RWPE2 (cell line): Measurements from ENCODE around the gene TGFBR1.
A peak's percentile ranks its signal among the peaks of the same experiment; 100 is the strongest.

Experiments used
- ATAC-seq: fragments of 200-7000 bp; cut with Tn5 transposase; 3 replicates; pipeline ENCODE4 v1.9.1; 2021; ENCODE audit warnings: low read depth
- DNase-seq: peaks from one replicate; pipeline ENCODE4 v3.0.0-alpha.2; 2020; ENCODE audit warnings: low spot score
- H3K27ac ChIP-seq: fragments of 450-650 bp; 2 replicates; pipeline ENCODE4 v1.5.1; 2017; ENCODE audit warnings: mild to moderate bottlenecking; ENCODE audit not compliant: poor library complexity, severe bottlenecking
- H3K27me3 ChIP-seq: fragments of 250-450 bp; sonication (Bioruptor Pico); 2 replicates; pipeline ENCODE4 v1.5.1; 2021; ENCODE audit warnings: mild to moderate bottlenecking, moderate library complexity; ENCODE audit not compliant: insufficient read depth, poor library complexity, severe bottlenecking
- H3K36me3 ChIP-seq: fragments of 250-450 bp; sonication (Bioruptor Pico); 2 replicates; pipeline ENCODE4 v1.5.1; 2020; ENCODE audit warnings: low read depth, mild to moderate bottlenecking, moderate library complexity
- H3K4me1 ChIP-seq: fragments of 250-450 bp; sonication (Bioruptor Pico); 2 replicates; pipeline ENCODE4 v1.5.1; 2021; ENCODE audit warnings: mild to moderate bottlenecking, moderate library complexity; ENCODE audit not compliant: insufficient read depth, poor library complexity, severe bottlenecking
- H3K4me3 ChIP-seq: fragments of 250-450 bp; sonication (Bioruptor Pico); 2 replicates; pipeline ENCODE4 v1.5.1; 2021; ENCODE audit warnings: mild to moderate bottlenecking, moderate library complexity; ENCODE audit not compliant: severe bottlenecking
- H3K9me3 ChIP-seq: fragments of 250-450 bp; sonication (Bioruptor Pico); 2 replicates; pipeline ENCODE4 v1.5.1; 2021; ENCODE audit warnings: mild to moderate bottlenecking, moderate library complexity; ENCODE audit not compliant: severe bottlenecking
- TF ChIP-seq, protein P1 (sequence below): fragments of 450-650 bp; IDR thresholded peaks from one replicate; pipeline ENCODE4 v1.5.1; 2017; ENCODE audit warnings: mild to moderate bottlenecking, moderate library complexity; ENCODE audit not compliant: poor library complexity, severe bottlenecking

The TGFBR1 gene

DNA sequence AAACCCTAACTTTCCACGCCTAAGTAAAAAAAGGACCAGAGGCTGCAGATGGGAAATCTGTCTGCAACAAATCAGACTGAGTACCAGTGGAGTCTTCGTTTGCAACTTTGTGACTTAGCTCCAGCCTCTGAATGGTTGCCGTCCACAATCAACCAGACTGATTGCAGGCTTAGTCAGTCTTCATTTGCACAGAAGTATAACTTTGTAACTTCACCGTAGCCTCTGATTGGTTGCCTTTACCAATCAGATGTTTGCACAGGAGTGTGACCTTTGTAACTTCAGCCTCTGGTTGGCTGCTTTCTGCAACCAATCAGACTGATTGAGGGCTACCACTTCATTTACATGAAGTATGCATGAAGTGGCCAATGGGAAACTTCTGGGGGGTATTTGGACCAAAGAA lies 53.7 kb downstream of the TGFBR1 start:
- DNase-seq (no peak), ATAC-seq (no peak)
- Histone ChIP-seq H3K4me3 (no peak overlapping the region), H3K36me3 (no peaks in the 10 kb centered on the region), H3K27ac (no peak overlapping the region), H3K9me3 (no peaks in the 10 kb centered on the region), H3K27me3 (no peaks in the 10 kb centered on the region), H3K4me1 (no peaks in the 10 kb centered on the region)
- TF ChIP-seq, protein P1, sequence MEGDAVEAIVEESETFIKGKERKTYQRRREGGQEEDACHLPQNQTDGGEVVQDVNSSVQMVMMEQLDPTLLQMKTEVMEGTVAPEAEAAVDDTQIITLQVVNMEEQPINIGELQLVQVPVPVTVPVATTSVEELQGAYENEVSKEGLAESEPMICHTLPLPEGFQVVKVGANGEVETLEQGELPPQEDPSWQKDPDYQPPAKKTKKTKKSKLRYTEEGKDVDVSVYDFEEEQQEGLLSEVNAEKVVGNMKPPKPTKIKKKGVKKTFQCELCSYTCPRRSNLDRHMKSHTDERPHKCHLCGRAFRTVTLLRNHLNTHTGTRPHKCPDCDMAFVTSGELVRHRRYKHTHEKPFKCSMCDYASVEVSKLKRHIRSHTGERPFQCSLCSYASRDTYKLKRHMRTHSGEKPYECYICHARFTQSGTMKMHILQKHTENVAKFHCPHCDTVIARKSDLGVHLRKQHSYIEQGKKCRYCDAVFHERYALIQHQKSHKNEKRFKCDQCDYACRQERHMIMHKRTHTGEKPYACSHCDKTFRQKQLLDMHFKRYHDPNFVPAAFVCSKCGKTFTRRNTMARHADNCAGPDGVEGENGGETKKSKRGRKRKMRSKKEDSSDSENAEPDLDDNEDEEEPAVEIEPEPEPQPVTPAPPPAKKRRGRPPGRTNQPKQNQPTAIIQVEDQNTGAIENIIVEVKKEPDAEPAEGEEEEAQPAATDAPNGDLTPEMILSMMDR = no peak

DNA sequence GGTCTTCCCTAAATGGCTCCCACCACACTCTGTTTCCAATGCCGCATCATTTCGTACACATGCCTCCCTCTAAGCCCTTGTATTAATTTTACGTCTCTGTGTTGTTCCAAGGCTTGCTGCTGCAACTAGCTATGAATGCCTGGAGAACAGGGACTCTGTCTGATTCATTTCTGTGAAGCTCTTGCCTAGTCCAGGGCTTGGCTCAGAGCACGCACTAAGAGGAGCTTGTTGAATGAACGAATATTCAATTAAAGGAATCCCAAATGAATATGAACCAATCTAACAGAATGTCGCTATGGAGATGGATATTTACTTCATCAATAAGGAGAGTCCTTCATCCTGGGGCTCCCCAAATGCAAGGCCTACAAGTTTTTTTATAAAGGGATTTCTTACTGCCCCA lies 55.3 kb downstream of the TGFBR1 start:
- Histone ChIP-seq H3K27ac (no peak overlapping the region), H3K4me3 (no peak overlapping the region), H3K27me3 (no peaks in the 10 kb centered on the region), H3K9me3 (no peaks in the 10 kb centered on the region), H3K36me3 (no peaks in the 10 kb centered on the region), H3K4me1 (no peaks in the 10 kb centered on the region)
- TF ChIP-seq, protein P1 = no peak
- no peak for DNase-seq
- ATAC-seq = no peak

DNA sequence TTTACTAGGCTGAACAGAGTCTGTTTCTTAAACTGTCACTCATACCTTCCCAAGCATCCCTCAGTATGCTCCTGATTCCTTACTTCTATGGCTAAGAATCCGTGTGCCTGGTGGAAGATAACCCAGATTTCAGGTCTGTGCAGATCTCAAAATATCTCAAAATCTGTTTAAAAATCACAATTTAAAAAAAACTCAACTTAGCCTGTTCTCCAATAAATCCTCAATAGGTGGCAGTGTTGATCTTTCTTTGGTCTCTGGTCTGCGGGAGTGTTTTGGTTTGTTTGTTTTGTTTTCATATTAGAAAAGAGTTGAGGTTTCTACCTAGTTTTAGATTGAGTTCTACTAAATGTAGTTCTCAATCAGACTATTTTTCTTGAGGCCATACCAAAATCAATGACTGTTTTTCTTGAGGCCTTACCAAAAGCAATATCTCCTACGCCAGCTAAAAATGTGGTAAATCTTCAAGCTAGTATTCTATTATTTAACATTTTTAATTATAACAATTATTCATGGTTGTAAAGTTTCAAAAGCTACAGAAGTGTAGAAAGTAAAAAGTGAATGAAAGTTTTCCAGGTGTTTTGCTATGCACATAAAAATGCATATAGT lies 57.9 kb downstream of the TGFBR1 start:
- DNase-seq (no peak), ATAC-seq (no peak)
- Histone ChIP-seq H3K27ac (no peak overlapping the region), H3K27me3 (no peaks in the 10 kb centered on the region), H3K4me3 (no peak overlapping the region), H3K4me1 (no peaks in the 10 kb centered on the region), H3K36me3 (no peaks in the 10 kb centered on the region), H3K9me3 (no peaks in the 10 kb centered on the region)
- TF ChIP-seq, protein P1 = peak; percentile 75

DNA sequence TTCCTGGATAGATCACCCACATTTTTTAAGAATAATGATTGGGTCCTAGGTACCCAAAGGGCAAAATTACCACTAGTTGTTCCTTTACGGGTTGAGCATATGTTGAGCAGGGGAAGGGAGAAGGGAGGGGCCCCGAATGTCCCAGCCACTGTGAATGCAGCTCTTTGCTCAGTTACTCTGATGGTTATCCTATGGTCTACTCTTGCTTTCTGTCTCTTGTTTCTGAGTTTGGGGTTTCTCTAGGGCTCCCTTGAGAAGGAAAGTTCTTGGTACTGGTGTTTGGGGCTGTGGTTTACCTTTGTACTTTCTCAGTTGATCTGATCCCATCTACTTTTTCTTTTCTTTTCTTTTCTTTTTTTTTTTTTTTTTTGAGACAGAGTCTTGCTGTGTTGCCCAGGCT lies 61.2 kb downstream of the TGFBR1 start:
- H3K27ac ChIP-seq = no peak overlapping the region
- H3K4me3 ChIP-seq = no peak overlapping the region
- ATAC-seq (no peak), DNase-seq (no peak)
- TF ChIP-seq, protein P1 = no peak
- H3K36me3 ChIP-seq = no peaks in the 10 kb centered on the region
- H3K9me3 ChIP-seq = no peaks in the 10 kb centered on the region
- no peaks in the 10 kb centered on the region for H3K4me1 ChIP-seq
- H3K27me3 ChIP-seq = no peaks in the 10 kb centered on the region

DNA sequence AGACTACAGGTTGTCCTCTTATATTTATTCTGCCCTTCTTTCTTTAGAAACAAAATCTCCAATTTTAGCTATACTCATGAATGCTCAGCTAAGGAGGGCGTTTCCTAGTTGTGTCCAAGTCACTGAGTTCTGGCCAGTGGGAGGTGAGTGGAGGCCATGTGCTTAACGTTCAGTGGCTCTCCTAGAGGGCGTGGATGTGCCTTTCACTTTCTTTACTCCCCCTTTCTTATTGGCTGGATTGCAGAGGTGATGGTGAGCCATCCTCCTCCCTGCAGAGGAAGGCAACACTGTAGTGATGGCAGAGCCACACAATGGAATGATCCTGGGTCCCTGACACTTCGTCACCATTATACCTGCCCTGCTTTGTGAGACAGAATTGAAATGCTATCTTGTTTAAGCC lies 62.2 kb downstream of the TGFBR1 start:
- ATAC-seq = no peak
- Histone ChIP-seq H3K4me3 (no peak overlapping the region), H3K36me3 (no peaks in the 10 kb centered on the region), H3K27ac (no peak overlapping the region), H3K4me1 (no peaks in the 10 kb centered on the region), H3K9me3 (no peaks in the 10 kb centered on the region), H3K27me3 (no peaks in the 10 kb centered on the region)
- no peak for DNase-seq
- TF ChIP-seq, protein P1 = no peak
